ENCODE measurements around the gene GRID1. TPM values are rescaled to one million over a fixed set of nuclear protein-coding genes. Genes with fewer than 3 reads are reported as not detected.

Gene GRID1
- total RNA-seq, 4 donors from 2014 or later, result 1.4 to 4.9 (median 2.0) TPM

DNA sequence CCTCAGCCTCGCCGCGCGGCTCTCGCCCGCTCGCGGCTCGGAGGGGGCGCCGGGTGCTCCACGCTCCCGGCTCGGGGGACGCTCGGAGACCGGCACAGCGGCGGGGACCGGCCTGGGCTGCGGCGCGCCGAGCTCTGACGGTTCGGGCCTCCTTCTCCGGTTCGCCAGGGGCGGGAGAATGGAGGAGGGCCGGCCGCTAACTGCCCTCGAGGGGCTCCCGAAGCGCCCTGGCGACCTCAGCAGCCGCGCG is 232 bp upstream of the GRID1 start:
- intact Hi-C loops (cut with DNase I; ENCODE audit: low total_unique reads), result no loop called here
- peak overlapping the region; percentile 19 for H3K4me3 ChIP-seq (ENCODE audit: low read depth, poor library complexity, severe bottlenecking)
- no peak for TF ChIP-seq POLR2A (IDR thresholded peaks at IDR 0.05)
- TF ChIP-seq, protein P1, sequence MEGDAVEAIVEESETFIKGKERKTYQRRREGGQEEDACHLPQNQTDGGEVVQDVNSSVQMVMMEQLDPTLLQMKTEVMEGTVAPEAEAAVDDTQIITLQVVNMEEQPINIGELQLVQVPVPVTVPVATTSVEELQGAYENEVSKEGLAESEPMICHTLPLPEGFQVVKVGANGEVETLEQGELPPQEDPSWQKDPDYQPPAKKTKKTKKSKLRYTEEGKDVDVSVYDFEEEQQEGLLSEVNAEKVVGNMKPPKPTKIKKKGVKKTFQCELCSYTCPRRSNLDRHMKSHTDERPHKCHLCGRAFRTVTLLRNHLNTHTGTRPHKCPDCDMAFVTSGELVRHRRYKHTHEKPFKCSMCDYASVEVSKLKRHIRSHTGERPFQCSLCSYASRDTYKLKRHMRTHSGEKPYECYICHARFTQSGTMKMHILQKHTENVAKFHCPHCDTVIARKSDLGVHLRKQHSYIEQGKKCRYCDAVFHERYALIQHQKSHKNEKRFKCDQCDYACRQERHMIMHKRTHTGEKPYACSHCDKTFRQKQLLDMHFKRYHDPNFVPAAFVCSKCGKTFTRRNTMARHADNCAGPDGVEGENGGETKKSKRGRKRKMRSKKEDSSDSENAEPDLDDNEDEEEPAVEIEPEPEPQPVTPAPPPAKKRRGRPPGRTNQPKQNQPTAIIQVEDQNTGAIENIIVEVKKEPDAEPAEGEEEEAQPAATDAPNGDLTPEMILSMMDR (IDR thresholded peaks at IDR 0.05), result no peak
- WGBS, 2 donors, result 2 to 3% methylated on average over 7 to 35 of the region's 38 CpGs
- DNase-seq (ENCODE audit: low spot score in 2 of 2), result no peak

DNA sequence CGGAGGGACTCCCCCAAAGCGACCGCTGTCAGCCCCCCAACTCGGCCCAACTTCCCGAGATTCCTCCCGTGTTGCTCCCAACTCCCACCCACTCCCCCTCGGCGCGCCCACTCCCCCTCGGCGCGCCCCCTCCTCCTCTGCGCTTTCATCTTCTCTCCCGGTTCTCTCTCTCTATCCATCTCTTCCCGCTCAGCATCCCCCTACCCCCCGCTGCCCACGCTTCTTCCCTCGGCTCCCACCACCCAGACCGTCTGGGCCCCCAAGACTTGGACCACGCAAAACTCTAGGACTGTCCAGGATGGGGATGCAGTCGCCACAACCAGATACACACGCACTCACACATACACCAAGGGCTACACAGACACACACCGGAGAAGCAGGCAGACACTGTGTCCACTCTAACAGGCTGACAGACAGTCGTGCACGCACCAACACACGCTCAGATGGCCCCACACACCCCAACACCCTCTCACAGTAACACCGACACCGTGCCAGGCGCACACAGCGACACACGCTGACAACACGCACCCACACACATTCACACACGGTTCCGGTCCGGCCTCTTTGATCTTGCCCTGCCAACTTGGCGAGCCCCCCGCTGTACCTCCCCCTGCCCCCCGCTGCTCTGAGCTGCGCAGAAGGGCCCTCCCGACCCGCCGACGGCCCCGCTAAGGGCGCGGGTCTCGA is 1.1 kb downstream of the GRID1 start:
- WGBS, 2 donors, result 3% methylated on average over 31 to 40 of the region's 47 CpGs
- H3K4me3 ChIP-seq (ENCODE audit: low read depth, poor library complexity, severe bottlenecking), result peak overlapping the region; percentile 24
- intact Hi-C loops (cut with DNase I; ENCODE audit: low total_unique reads), result no loop called here
- TF ChIP-seq, protein P1 (IDR thresholded peaks at IDR 0.05), result no peak
- no peak for TF ChIP-seq POLR2A (IDR thresholded peaks at IDR 0.05)
- peak in 1 of 2 donors; percentile 83 for DNase-seq (ENCODE audit: low spot score in 2 of 2)

DNA sequence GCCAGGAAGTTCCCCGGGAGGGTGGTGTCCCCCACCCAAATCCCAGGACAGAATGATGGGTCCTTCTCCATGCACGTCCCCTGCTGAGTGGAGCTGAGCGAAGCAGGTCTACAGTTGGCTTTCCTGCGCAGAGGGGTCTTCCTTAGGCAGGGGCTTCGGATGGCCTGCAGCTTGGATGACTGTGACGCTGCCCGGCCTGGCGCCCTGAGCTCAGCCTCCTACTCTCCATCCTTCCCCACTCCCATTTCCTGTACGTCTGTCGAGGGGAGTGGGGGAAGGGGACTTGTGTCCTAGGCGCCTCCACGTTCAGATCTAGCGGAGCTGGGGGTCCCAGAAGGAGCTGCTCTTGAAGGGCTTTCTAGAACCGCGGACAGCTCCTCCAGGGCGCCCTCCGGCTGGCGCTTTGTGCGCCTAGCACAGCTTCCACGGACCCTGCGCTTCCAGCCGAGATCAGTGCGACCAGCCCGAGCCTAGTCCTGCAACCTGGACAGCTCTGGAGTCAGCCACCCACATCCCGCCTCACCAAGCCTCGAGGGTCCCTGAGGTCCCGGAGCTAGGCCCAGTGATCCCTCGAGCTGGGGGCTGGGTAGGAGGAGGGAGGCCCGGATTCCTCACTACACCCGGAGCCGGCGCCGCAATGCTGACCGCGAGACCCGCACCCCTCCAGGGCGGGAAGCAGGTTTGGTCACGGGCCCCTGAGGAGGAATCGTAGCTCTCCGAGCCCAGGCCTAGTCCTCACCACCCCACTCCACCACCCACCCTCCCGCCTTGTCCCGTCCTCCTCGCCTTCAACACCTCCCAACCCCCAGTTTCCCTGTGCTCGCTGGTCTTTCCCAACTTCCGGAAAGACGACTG is 1.9 kb downstream of the GRID1 start:
- peak in 1 of 2 donors; percentile 80 for DNase-seq (ENCODE audit: low spot score in 2 of 2)
- 12 to 20% methylated on average over 35 to 46 of the region's 46 CpGs for WGBS, 2 donors
- TF ChIP-seq POLR2A (IDR thresholded peaks at IDR 0.05), result no peak
- TF ChIP-seq, protein P1 (IDR thresholded peaks at IDR 0.05), result no peak

DNA sequence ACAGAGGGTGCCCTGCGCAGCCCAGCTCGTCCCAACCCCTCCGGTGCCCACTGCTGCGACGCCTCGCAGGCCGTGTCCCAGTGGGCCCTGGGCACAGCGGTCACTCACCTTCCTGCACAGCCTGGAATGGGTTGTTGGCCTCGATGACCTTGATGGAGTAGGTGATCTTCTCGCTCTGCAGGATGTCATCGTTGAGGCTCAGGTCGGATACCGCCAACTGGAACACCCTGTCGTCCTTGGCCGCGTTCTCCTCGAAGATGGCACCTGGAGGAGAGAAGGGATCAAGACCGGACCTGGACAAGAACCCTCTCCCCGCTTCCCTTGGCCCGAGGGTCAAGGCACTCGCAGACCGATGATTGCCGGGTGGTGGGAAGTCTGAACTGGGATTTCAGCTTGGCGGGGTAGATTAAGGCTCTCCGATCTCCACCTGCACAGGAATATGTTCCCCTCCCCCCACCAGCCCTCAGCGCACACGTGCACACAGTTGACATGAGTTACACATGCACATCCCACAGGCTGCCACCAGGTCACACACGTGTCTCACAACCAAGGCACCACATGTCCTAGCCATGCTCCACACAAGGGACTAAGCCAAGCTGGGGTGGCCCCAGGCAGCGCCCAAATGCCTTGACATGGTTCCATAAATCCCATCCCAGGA is 2.6 kb downstream of the GRID1 start:
- TF ChIP-seq, protein P1 (IDR thresholded peaks at IDR 0.05), result no peak
- no peak for TF ChIP-seq POLR2A (IDR thresholded peaks at IDR 0.05)
- intact Hi-C loops (cut with DNase I; ENCODE audit: low total_unique reads), result no loop called here
- peak in 1 of 2 donors; percentile 83 for DNase-seq (ENCODE audit: low spot score in 2 of 2)
- 47 to 50% methylated on average over 16 to 28 of the region's 29 CpGs for WGBS, 2 donors
- H3K4me3 ChIP-seq (ENCODE audit: low read depth, poor library complexity, severe bottlenecking), result no peak overlapping the region

More for the DNA sequence above, 1.9 kb downstream of the GRID1 start:
- intact Hi-C loops (cut with DNase I; ENCODE audit: low total_unique reads), result no loop called here
- H3K4me3 ChIP-seq (ENCODE audit: low read depth, poor library complexity, severe bottlenecking), result no peak overlapping the region

DNA sequence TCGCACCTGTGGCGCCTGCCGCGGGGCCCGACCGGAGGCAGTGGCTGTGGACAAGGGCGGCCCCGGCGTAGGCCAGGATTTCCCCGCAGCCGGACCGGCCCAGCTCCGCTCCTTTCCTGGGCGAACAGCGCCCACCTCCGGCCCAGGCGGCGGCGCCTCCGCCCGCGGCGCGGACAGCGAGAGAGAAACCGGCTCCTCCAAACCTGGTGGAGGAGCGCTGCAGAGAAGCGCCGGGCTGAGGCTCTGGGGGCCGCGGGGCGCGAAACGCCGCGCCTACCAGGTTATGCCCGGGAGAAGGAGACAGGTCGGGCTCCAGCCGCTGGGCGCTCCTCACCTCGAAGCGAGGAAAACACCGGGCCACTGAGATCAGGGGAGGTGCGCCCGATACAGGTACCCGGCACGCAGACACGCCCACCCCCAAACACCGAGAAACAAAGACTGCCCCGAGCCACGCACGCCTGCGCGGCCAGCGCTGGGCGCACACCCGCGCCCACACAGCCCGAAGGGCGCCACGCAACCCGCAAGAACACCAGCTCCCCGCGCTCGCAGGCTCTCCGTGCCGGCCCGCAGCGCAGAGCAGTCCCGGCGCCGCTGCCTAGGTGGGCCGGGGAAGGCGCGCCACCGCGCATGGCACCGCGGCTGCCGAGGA is 3.3 kb downstream of the GRID1 start:
- DNase-seq (ENCODE audit: low spot score in 2 of 2), result peak in 1 of 2 donors; percentile 85
- H3K4me3 ChIP-seq (ENCODE audit: low read depth, poor library complexity, severe bottlenecking), result no peak overlapping the region
- TF ChIP-seq, protein P1 (IDR thresholded peaks at IDR 0.05), result no peak
- TF ChIP-seq POLR2A (IDR thresholded peaks at IDR 0.05), result no peak
- intact Hi-C loops (cut with DNase I; ENCODE audit: low total_unique reads), result no loop called here
- 41 to 45% methylated on average over 41 to 51 of the region's 80 CpGs for WGBS, 2 donors

Measured in lower leg skin (tissue), 4 donors.